Measurements from ENCODE around the gene NEU1.

Gene NEU1

GRCh38 chr6:31888276-31889258 lies 25.9 kb upstream of the NEU1 start:
- TF ChIP-seq CTCF (IDR thresholded peaks at IDR 0.05; ENCODE audit: extremely low read depth, missing control alignments) = peak; percentile 45
- DNase-seq (ENCODE audit: low spot score) = peak; percentile 71

GRCh38 chr6:31887173-31888007 lies 24.8 kb upstream of the NEU1 start:
- TF ChIP-seq CTCF (IDR thresholded peaks at IDR 0.05; ENCODE audit: extremely low read depth, missing control alignments) = no peak
- no peak for DNase-seq (ENCODE audit: low spot score)

GRCh38 chr6:31886541-31886991 lies 23.9 kb upstream of the NEU1 start:
- DNase-seq (ENCODE audit: low spot score) = no peak
- TF ChIP-seq CTCF (IDR thresholded peaks at IDR 0.05; ENCODE audit: extremely low read depth, missing control alignments) = no peak

- no peak for TF ChIP-seq CTCF (IDR thresholded peaks at IDR 0.05; ENCODE audit: extremely low read depth, missing control alignments)
- no peak for DNase-seq (ENCODE audit: low spot score)
Observed at GRCh38 chr6:31884528-31885035, 22.0 kb upstream of the NEU1 start.

- DNase-seq (ENCODE audit: low spot score) = no peak
- no peak for TF ChIP-seq CTCF (IDR thresholded peaks at IDR 0.05; ENCODE audit: extremely low read depth, missing control alignments)
Observed at GRCh38 chr6:31883676-31884075, 21.1 kb upstream of the NEU1 start.

GRCh38 chr6:31882344-31882743 lies 19.7 kb upstream of the NEU1 start:
- no peak for DNase-seq (ENCODE audit: low spot score)
- TF ChIP-seq CTCF (IDR thresholded peaks at IDR 0.05; ENCODE audit: extremely low read depth, missing control alignments) = no peak
